T-helper 22 cell (primary cell): ENCODE measurements around the gene MRPS24.

Source experiments
- DNase-seq: peaks from one replicate; pipeline ENCODE4 v3.0.0-alpha.2; 2020; ENCODE audit warnings: low read depth

MRPS24 gene

DNA sequence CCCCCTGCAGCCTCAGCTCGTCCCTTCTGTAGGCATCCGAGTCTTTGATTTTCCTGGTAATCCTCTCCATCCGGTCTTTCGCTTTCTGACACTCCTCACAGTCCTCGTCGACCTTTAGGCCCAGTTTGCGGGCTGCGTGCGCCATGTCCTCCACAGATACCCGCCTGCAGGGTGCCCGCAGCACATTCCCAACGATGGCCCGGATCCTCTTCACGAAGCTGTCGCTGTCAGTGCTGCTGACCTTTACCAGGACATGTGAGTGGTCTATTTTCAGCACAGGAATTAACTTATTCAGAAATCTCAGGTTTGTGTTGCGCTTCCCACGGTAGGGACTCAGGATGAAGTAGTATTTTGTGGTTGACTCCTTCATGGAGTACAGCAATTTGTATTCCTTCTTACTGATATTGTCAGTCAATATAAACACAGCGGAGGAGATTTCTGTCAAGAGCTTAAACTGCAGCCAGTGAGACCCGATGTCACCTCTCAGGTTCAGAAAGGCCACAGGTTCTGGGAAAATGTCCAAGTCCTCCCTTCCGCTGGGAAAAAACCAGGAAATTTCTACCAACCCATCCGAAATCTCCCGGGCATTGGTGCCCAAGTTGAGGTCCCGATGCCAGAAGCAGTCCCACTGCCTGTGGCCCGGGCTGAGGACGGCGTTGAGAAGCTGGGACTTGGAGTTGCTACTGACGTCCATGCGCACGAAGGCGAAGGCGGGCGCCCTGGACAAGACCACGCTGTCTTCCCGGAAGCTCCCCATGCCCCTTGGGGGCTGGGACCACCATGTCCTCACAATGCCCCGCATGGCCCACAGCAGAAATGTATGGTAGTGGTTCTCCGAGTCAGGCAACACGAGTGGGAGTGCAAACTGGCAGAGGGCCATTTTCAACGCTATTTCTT, 8.9 kb upstream of the MRPS24 start:
- DNase-seq, result no peak

DNA sequence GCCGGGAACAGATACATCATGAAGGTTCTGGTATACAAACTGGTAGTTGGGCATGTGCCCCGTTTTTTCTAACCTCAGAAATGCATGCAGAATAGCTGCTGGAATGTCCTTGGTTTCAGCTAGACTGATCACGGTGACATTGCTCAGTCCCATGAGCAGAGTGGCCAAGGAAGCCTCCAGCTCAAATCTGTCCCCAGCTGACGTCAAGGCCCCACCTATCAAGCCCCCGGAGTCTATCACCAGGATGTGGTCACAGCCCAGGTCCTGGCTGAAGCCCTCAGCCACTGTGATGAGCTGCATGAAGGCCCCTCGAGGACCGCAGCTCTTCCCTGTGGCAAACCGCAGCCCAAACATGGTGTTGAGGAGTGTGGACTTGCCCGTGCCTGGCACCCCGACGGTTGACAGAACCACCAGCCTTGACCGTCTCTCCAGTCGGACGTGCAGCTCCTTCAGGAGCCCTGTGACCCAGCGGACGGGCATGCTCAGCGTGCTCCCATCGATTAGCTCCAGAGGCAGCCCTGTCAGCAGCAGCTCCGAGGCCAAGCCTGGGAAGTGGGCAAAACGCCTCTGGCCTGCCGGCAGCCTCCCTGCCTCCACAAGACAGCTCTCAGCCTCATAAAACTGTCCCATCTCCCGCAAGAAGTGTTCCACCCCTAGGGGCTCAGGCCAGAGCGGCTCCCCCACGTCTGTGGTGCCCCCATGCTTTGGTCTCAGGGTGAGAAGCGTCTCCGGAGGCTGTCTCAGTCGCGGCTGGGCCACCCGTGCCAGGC, 7.8 kb upstream of the MRPS24 start:
- no peak for DNase-seq

DNA sequence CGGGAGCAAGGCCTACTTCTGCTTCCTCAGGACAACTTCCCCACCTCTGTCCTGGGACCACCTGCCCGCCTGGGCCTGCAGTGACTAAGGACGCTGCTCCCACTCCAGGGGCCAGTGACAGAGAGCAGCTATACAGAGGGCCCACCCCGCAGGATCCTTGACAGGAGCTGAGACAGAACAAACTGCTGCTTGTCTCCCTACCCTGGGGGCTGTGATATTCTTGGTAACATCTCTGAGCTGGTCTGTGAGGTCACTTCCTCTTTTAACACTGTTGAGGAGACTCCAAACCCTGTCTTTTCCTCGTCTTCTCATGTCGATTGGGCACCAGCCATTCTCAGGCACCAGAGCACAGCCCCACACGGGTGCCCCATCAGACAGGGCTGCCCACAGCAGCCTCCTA, 6.9 kb upstream of the MRPS24 start:
- no peak for DNase-seq

DNA sequence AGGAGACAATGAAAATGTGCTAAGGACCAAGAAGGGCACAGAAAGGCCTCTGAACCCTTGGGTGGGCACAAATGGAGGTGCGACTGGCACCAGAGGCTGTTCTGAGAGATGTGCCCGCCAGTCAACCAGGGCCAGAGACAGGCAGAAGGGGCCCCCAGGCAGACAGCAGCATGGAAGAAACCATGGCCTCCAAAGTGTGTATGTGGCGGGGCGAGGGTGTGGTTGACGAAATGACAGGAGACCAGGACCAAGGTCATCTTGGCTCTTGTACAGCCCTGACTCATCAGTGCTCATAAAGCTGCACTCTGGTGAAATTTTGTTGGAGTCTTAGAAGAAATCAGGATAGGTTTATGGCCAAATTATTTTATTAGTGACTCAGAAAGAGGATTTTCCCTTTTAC, 4.0 kb upstream of the MRPS24 start:
- DNase-seq, result no peak

DNA sequence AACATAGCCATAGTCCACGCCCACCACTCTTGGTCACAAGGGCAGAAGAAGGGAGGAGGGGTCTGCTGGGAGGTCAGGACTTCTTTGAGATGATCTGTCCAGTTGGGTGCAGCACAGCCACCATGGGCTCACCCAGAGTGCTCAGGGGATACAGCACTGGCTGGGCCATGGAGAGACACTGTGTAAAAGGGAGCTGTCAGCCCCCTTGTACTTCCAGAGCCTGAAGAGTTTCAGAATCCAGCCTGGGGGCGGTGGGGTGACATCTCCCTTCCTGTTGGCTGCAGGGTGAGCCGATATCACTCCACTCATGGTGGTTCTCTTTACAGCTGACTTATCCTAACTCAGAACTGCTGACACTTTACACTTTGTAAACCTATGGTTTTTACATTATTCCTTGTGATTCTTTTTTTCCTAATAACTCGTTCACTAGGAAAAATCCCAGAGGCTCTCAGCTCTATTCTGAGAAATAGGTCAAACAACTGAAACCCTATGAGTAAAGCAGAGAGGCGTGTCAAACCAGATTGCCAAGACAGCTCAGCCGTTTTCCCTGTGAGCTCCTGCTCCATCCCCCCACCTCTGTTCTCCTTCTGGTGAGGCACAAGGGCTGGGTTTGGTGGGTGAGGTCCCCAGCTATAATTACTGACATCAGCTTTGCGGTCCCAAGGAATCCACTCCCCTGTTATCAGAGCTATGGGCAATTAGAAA, 3.2 kb upstream of the MRPS24 start:
- DNase-seq, result no peak

DNA sequence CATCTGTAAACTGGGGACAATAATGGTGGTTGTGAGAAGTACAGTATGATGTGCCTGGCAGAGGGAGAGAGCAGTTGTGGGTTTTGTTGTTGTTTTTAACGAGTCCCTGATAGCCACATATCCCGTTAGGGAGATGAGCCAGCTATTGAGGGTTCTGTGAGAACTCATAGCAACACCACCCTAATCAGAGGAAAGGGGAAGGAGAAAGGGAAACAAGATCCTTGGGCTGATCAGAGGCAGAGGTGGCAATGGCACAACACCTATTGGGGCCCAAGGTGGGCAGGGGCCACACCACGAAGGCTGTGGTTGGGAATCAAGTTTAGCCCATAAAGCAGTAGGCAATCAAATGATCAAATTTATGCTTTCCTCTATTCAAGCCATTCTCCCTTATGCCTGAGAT, 1.7 kb upstream of the MRPS24 start:
- DNase-seq, result no peak

DNA sequence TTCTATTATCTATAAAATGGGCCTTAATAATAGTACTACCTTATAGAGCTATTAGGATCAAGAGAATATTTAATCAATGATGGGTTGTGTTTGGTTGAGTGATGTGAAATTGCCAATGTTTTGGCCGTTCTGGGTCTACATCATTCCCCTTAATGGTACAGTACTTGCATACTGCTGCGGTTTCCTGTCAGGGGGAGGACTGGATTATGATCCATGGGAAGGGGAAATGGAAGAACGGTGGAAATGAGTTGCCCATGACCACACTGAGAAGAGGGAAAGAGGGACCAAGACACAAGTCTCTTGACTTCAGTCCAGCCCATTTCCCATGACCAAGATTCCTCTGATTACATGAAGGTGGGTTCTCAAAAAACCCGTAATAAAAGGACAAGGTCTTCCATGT, 999 bp upstream of the MRPS24 start:
- DNase-seq, result no peak

DNA sequence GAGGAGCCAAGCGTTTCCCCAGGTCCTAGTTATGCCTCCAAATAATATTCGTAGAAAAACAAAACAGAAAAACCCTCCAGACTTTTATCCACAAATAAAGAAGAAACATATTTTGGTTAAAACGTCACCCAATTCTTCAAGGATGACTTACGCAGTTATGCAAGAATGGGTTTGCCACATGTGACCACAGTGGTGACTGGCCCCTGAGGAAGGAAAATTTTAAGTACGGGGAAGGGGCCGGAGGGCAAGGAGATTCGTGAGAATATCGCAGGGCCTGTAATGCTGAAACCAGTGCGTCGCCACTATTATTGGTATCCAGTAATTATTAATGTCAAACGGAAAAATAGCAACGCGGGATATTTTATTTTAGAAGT, 537 bp upstream of the MRPS24 start:
- no peak for DNase-seq

DNA sequence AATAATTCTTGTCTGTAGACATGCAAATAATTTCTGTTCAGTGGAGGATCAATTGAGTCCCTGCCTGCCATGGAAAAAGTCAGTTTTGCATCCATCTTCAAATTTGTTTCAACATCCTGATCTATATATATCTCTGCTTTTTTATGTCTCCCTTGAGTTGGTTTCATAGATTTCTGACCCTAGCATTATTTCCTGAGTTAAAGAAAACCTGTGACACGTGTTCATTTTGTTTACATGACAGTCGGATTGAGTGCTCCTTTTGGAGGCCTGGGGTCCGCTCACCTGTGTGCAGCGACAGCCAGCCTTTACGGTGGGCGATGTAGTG, 674 bp downstream of the MRPS24 start:
- no peak for DNase-seq

GRCh38 chr7:43868181-43868580, 1.1 kb downstream of the MRPS24 start:
- no peak for DNase-seq

GRCh38 chr7:43865277-43865676, 4.0 kb downstream of the MRPS24 start:
- DNase-seq, result no peak

DNA sequence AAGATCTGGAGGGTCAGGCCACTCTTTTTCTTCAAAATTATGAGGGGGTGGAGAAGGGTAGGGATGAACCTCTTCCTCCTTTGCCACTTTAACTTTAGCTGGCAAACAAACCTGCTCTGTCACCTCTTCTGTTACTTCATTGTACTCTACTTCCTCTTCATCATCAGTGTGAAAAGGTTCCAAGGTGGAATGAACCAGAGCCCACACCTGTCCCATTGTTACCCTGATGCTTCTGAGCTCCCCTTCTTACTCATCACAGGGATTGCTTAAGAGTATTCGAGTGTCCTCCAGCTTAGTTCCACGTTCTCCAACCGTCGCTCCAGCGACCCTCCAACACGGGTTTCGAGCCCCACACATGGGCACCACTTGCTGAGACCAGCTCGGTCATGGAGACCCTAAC, 5.2 kb downstream of the MRPS24 start:
- DNase-seq, result no peak

DNA sequence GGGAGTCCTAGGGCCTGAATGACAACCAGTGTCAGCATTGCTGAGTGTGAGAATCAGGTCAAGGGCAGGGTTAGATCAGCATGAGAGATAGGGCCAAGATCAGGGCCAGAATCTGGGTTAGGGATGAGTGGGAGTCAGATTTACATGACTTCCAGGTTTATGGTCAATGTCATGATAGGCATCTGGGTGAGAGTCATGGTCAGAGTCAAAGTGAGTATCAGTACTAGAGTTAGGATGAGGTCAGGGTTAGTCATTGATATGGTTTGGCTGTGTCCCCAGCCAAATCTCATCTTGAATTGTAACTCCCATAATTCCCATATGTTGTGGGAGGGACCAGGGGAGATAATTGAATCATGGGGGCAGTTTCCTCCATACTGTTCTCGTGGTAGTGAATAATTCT, 12.3 kb downstream of the MRPS24 start:
- no peak for DNase-seq

DNA sequence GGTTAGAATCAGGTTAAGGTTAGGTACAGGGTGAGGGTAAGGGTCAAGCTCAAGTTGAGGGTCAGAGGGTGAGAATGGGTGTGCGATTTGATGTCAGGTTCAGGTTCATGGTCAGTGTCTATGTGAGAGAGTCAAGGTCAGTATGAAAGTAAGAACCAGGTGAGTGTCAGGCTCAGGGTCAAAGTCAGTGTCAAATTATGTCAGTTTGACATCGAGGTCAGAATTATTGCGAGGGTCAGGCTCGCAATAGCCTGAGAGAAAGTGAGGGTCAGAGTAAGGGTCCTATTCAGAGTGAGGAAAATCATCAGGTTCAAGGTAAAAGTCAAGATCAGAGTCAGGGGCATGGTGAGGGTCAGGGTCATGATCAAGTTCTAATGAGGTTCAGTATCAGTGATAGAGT, 13.0 kb downstream of the MRPS24 start:
- DNase-seq, result no peak

DNA sequence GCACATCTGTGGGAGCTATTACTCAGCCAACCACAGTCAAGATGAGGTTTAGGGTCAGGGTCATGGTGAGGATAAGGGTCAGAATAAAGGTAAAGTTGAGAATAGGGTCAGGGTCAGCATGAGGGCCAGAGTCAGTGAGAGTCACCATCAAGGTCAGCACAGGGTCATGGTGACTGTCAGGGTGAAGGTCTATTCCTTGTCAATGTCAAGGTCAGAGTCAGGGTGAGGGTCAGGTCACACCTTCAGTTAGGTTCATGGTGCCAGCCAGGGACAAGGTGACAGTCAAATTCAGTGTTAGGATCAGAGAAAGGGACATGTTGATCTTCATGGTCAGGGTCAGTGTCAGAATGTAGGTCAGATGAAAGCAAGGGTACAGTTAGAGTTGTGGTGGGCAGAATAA, 14.1 kb downstream of the MRPS24 start:
- no peak for DNase-seq

GRCh38 chr7:43851805-43852204, 17.5 kb downstream of the MRPS24 start:
- no peak for DNase-seq

- no peak for DNase-seq
These were observed 18.8 kb downstream of the MRPS24 start for GRCh38 chr7:43850348-43851116.

DNA sequence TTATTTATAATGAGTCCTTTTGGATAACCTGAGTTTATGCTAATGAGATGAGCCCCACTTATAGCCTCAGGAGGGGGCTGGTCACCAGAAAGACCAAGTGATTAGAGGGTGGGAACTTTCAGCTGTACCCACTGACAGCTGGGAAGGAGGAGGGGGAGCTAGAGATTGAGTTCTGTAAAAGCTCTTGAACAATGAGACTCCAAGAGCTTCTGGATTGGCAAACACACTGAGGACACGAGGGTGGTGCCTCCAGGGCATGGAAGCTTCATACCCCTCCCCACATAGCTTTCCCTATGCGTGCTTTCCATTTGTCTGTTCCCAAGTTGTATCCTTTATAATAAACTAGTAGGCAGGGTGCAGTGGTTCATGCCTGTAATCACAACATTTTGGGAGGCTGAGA, 20.3 kb downstream of the MRPS24 start:
- no peak for DNase-seq

DNA sequence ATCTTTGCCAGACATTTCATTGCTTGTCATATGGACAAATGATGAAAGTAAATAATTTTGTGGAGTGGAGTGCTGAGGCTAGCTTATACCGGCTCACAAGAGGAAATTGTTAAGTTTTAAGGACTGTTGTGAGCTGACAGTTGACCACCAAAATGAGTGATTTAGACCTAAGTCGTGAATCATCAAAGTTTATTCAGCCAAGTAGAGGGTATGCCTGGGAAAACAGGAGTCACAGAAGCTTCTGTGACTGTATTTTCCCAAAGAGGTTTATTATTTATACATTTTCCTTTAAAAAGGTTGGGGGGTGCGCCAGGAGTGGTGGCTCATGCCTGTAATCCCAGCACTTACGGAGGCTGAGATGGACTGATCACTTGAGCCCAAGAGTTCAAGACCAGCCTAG, 21.8 kb downstream of the MRPS24 start:
- DNase-seq, result no peak

GRCh38 chr7:43844662-43845061, 24.7 kb downstream of the MRPS24 start:
- no peak for DNase-seq

DNA sequence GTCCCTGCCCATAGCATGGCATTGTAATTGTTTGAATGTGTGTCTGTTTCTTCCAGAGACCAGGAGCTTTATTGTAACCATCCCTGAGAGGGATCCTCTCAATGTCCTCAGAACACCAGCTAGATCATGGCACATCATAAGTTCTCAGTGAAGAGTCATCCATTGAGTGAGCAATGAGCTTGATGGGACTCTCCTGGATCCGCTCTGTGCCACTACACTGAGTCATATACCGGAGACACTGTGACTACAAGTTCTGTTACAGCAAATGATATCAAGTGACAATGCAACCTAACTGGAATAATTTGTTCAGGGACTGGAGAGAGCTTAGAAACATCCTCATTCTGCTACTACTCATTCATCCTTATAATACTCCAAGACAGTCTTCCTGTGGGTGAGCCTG, 25.1 kb downstream of the MRPS24 start:
- DNase-seq, result no peak

GRCh38 chr7:43843296-43843695, 26.0 kb downstream of the MRPS24 start:
- no peak for DNase-seq
